Measurements from ENCODE around the gene IGLON5.

- no peak for TF ChIP-seq CTCF (IDR thresholded peaks at IDR 0.05)
- TF ChIP-seq POLR2A (IDR thresholded peaks at IDR 0.05) = no peak
Measured at GRCh38 chr19:51293571-51294210, 17.8 kb upstream of the IGLON5 start.

All from body of pancreas (tissue), 4 donors.